ENCODE data around the gene MAP2K2.
"Not testable (repeated sequence)": the region's sequence is repeated elsewhere in the genome, so short reads cannot be mapped to it uniquely, and the experiment has no call there.

MAP2K2 gene

GRCh38 chr19:4123615-4124568 is at the start of gene MAP2K2:
TSS of gene MAP2K2 (minus strand) at chr19:4124122. CDS start at chr19:4123875, 247 bp downstream.
- peak; percentile 95 for DNase-seq

- peak; percentile 62 for DNase-seq
Observed at GRCh38 chr19:4172861-4173473, 49.0 kb upstream of the MAP2K2 start.

- DNase-seq, result no peak
Observed at GRCh38 chr19:4171676-4172075, 47.8 kb upstream of the MAP2K2 start.

GRCh38 chr19:4164262-4164661 is 40.3 kb upstream of the MAP2K2 start:
- DNase-seq, result no peak

- DNase-seq, result no peak
Observed at GRCh38 chr19:4161415-4162077, 37.6 kb upstream of the MAP2K2 start.

GRCh38 chr19:4157971-4158370 is 34.0 kb upstream of the MAP2K2 start:
- not testable (repeated sequence) for DNase-seq

- no peak for DNase-seq
Observed at GRCh38 chr19:4157164-4157563, 33.2 kb upstream of the MAP2K2 start.

GRCh38 chr19:4154571-4155312 is 30.8 kb upstream of the MAP2K2 start:
- DNase-seq, result no peak

GRCh38 chr19:4152241-4152998 is 28.5 kb upstream of the MAP2K2 start:
- no peak for DNase-seq

GRCh38 chr19:4151623-4152022 is 27.7 kb upstream of the MAP2K2 start:
- no peak for DNase-seq

- DNase-seq, result no peak
Observed at GRCh38 chr19:4149518-4150288, 25.8 kb upstream of the MAP2K2 start.

- no peak for DNase-seq
Observed at GRCh38 chr19:4144666-4145249, 20.8 kb upstream of the MAP2K2 start.

- DNase-seq, result not testable (repeated sequence)
Observed at GRCh38 chr19:4142916-4143315, 19.0 kb upstream of the MAP2K2 start.

- peak; percentile 48 for DNase-seq
Observed at GRCh38 chr19:4140237-4140711, 16.4 kb upstream of the MAP2K2 start.

GRCh38 chr19:4139614-4140236 is 15.8 kb upstream of the MAP2K2 start:
- DNase-seq, result peak; percentile 85

GRCh38 chr19:4138445-4138844 is 14.5 kb upstream of the MAP2K2 start:
- DNase-seq, result no peak

- DNase-seq, result no peak
Observed at GRCh38 chr19:4136680-4137088, 12.8 kb upstream of the MAP2K2 start.

GRCh38 chr19:4135386-4135785 is 11.5 kb upstream of the MAP2K2 start:
- not testable (repeated sequence) for DNase-seq

GRCh38 chr19:4134351-4134750 is 10.4 kb upstream of the MAP2K2 start:
- DNase-seq, result no peak

Measured in CD4-positive, alpha-beta T cell treated with Interleukin-21 for 1 hour (primary cell).